HepG2 (cell line): Measurements from ENCODE around the gene MIPEP.

Experiments used
- MAFK ChIP-seq, 2 experiments: IDR thresholded peaks in 1 of 2; conservative IDR thresholded peaks in 1 of 2; 2 replicates each; pipeline ENCODE4 v1.6.1; 2011; ENCODE audit warnings: improper control_type of control experiment in 2 of 2, low read length in 2 of 2
- NBN ChIP-seq: fragments of 450-650 bp; conservative IDR thresholded peaks from 2 replicates; pipeline ENCODE4 v1.6.1; 2017
- PREB ChIP-seq: sonication (generic); formaldehyde crosslinking; IDR thresholded peaks from 2 replicates; pipeline ENCODE4 v1.4.0; 2020; ENCODE audit warnings: missing genetic modification reagents
- TCF7 ChIP-seq: sonication (generic); IDR thresholded peaks from 2 replicates; pipeline ENCODE4 v1.6.1; 2016; ENCODE audit warnings: antibody characterized with exemption, low read depth
- TF ChIP-seq, protein P1 (sequence below): sonication (generic); formaldehyde crosslinking; IDR thresholded peaks from 2 replicates; pipeline ENCODE4 v1.5.1; 2020; ENCODE audit warnings: missing genetic modification reagents, mild to moderate bottlenecking, borderline replicate concordance

DNA sequence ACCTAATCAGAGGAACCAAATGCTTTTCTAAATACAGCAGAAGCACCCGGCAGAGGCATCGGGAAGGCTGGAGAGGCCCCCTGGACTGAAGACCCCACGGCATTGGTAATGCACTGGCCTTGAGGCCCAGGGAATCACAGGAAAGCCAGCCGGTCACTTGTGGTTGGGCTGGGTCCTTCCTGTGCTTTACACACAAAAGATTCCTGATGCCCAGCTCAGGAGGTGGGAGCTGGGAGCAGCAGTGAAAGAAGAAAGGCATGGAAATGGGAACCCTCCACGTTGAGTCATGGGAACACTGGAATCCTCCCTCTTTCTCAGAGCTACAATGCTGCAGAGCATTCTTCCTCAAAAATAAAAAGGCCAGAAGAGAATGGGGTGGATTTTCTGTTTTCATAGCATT lies 192.6 kb downstream of the MIPEP start:
- TF ChIP-seq TCF7 (no peak), MAFK (conservative IDR thresholded peaks at IDR 0.05 in 1 of 2, IDR thresholded peaks at IDR 0.05 in 1 of 2; ENCODE audit: low read length in 2 of 2) (no peak), PREB (CRISPR knock-in tag) (no peak), NBN (no peak)
- TF ChIP-seq, protein P1, sequence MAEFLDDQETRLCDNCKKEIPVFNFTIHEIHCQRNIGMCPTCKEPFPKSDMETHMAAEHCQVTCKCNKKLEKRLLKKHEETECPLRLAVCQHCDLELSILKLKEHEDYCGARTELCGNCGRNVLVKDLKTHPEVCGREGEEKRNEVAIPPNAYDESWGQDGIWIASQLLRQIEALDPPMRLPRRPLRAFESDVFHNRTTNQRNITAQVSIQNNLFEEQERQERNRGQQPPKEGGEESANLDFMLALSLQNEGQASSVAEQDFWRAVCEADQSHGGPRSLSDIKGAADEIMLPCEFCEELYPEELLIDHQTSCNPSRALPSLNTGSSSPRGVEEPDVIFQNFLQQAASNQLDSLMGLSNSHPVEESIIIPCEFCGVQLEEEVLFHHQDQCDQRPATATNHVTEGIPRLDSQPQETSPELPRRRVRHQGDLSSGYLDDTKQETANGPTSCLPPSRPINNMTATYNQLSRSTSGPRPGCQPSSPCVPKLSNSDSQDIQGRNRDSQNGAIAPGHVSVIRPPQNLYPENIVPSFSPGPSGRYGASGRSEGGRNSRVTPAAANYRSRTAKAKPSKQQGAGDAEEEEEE (CRISPR knock-in tag) = no peak
